Measurements from ENCODE around the gene TOP2A.

The TOP2A gene

DNA sequence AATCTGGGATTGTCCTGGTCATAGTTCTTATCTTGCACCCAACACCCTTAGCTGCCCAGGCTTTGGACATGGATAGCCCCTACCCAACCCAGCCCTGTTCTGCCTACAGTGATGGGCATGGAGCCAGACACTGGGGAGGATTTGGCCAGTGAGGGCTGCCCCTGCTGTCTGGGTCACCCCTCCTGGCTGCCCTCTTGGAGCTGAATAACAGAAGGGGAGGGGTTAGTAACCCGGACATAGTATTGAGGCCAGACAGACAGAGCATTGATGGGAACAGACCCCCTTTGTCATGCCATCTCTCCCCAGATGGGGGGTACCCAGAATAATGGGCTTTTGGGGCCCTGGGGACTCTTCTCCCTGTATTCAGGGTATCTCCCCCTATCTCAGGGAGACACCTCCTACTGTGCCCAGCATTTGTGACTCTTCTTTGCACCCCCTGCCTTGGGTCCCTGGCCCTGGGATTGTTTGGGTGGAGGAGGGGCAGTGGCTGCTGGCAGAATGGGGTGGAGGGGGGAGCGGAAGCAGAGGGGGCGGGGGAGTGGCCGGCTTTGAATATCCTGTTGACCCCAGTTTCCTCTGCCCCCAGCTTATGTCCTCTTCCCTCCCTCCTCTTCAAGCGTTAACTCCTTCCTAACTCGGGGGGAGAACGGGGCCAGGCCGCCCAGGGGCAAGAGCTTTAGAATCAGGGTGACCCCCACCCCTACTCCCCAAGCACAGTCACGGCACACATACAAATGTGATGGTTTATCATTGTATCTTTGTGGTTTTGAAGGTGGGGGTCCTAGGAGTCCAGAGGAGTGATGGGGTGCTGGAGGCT is 70.2 kb downstream of the TOP2A start:
- no peak for DNase-seq (ENCODE audit: low read depth)

DNA sequence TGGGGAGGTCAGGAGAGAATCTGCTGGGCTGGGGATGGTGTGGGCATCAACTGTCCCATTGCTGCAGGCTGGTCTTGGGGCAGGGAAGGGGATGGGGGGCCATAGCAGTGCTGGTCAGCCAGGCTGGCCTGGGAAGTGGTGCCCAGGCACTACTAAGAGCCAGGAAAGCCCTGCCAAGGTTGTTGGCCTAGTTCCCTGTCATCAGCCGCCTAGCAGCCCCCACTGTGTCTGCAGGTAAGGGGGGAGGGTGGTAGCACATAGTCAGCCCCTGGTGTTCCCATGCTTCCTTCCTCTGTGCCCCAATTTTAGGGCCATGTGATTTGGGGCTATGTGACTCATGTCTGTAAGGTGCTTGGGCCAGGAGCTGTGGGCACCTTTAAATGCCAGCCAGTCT is 70.9 kb downstream of the TOP2A start:
- no peak for DNase-seq (ENCODE audit: low read depth)

- no peak for DNase-seq (ENCODE audit: low read depth)
These were observed 71.5 kb downstream of the TOP2A start for GRCh38 chr17:40345994-40346764.

- no peak for DNase-seq (ENCODE audit: low read depth)
These were observed 72.3 kb downstream of the TOP2A start for GRCh38 chr17:40345161-40345993.

- no peak for DNase-seq (ENCODE audit: low read depth)
These were observed 73.1 kb downstream of the TOP2A start for GRCh38 chr17:40344421-40345160.

- DNase-seq (ENCODE audit: low read depth), result no peak
These were observed 74.2 kb downstream of the TOP2A start for GRCh38 chr17:40343219-40344119.

DNA sequence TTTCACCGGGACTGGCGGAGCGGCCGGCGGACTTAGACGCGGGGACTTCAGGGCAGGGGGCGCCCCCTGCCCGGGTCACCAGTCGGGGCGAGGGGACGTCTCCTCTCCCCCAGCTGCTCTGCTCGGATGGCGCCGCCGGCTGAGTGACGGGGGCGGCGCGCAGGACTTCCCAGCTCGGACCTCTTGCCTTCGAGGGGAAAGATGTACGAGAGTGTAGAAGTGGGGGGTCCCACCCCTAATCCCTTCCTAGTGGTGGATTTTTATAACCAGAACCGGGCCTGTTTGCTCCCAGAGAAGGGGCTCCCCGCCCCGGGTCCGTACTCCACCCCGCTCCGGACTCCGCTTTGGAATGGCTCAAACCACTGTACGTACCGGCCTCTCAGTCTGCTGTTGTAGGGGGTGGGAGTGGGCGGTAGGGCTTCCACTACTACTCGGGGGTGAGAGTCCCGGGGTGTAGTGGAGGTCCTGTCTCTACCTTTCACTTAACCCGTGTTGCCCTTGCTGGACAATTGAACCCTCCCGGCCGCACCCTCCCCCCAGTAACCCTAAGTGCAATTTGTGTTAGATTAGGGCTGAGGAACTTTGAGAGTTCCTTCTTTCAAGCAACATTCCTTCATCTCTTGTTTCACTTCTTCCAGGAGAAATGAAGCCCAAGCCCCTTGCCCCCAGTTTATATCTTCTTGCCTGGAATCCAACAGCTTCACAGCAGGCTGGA is 75.0 kb downstream of the TOP2A start:
- DNase-seq (ENCODE audit: low read depth), result no peak

- DNase-seq (ENCODE audit: low read depth), result no peak
These were observed 75.7 kb downstream of the TOP2A start for GRCh38 chr17:40341808-40342503.

DNA sequence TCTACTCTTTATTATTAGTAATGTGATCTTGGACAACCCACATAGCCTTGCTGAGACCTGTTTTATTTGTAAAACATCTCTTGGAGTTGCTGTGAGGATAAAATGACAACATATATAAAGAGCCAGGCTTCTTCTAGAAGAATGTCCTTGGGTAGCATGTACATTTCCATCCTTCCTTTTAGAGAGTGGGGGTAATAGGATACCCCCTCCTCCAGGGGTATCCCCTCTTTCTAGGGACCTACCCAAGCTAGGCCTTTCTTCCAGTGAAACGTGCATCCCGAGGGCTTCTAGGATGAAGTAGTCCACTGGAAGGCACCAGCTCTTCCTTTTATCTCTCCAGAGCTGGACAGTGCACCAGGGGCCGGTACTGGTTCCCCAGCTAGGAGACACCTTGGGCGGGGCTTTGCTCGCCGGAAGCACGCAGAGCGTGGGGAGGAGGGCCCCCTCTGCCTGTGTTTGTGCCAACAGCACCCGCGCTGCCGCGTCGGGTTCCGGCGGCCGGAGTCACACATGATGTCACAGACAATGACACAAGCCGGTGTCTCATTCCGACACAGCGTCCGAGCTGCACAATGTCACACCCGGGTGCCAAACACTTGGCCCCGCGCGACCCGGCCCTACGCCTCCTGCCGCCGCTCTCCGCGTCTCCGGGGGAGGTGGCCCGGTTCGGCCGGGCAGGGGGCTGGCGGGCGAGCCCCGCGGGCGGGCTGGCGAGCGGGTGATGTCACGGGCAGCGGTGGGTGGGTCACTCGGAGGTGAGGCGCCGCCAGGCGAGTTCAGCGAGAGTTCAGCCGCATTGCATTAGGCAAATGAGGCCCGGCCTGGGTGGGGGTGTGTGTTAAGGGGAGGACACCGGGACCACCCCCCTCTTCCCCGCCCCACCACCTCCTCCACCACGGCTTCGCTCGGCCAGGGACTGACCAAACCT is 76.6 kb downstream of the TOP2A start:
- peak; percentile 77 for DNase-seq (ENCODE audit: low read depth)

- no peak for DNase-seq (ENCODE audit: low read depth)
These were observed 77.4 kb downstream of the TOP2A start for GRCh38 chr17:40340327-40340726.

DNA sequence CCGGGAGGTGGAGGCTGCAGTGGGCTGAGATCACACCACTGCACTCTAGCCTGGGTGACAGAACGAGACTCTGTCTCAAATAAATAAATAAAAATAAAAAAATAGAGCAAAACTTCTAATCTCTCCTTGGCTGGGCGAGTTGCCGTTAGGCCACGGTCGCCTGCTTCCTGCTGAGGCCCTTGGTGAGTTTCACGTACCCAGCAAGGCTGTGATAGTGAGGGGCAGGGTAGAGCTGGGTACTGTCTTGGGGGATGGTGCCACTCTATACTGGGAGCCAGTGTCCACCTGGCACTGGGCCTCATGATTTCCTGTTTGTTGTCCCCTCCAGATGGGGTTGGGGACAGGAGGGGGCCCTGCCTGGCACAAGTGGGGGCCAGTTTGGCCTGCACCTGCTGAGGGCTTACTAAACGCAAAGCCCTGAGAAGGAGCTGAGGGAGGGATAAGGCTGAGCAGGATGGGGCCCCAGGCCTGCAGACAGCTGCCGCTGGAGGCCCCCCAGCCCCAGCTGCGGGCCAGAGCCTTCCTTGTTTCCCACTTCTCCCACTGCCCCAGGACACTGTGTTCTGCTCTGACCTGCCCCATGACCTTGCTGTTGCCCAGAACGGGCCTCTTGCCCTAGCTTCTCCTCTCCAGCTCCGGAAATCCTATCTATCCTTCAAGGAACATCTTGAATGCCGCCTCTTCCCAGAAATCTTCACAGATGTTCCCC is 78.6 kb downstream of the TOP2A start:
- DNase-seq (ENCODE audit: low read depth), result no peak
